ENCODE data around the gene NME4.

DNA sequence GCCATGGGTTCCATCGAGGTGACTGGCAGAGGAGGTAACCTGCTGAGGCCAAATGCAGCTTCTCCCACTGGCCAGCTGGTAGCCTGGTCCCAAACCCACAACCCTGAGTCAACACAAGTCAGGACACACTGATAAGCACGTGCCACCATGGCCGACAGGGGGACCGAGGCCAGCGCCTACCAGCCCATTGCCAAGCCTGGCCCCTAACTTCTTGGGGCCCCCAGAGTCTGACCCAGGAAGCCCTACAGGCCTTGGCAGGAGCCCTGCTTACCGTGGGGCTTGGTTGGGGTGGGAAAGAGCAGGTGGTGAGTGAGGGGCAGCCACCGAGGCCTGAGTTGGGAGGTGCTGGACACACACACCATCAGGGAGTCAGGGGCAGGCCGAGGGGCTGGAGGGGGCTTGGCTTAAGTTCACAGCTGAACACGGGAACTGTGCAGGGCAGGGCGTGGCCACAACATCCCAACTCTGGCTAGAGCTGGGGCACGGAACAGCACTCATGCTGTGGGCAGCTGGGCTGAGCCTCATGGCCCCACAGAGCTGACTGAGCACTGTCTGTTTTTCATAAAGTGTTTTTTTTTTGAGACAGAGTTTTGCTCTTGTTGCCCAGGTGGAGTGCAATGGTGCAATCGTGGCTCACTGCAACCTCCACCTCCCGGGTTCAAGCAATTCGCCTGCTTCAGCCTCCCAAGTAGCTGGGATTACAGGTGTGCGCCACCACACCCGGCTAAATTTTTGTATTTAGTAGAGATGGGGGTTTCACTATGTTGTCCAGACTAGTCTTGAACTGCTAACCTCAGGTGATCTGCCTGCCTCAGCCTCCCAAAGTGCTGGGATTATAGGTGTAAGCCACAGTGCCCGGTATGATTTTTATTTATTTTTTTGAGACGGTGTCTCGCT lies 32.2 kb upstream of the NME4 start:
- no peak for TF ChIP-seq POLR2A (IDR thresholded peaks at IDR 0.05; ENCODE audit: low read depth, low read length)
- TF ChIP-seq POU2F2 (IDR thresholded peaks at IDR 0.05; ENCODE audit: low read depth, low read length) = no peak
- TF ChIP-seq POLR2AphosphoS5 (IDR thresholded peaks at IDR 0.05; ENCODE audit: low read depth, low read length) = no peak
- TF ChIP-seq TAF1 (IDR thresholded peaks at IDR 0.05; ENCODE audit: low read depth, low read length) = no peak
